ENCODE measurements around the gene PCDH9. TPM values are rescaled to one million over a fixed set of nuclear protein-coding genes. Genes with fewer than 3 reads are reported as not detected.

Gene PCDH9
- total and polyA plus RNA-seq, 2 of the 4 experiments (the other 2 are of a cell fraction) = 2.2 to 10.2 TPM

DNA sequence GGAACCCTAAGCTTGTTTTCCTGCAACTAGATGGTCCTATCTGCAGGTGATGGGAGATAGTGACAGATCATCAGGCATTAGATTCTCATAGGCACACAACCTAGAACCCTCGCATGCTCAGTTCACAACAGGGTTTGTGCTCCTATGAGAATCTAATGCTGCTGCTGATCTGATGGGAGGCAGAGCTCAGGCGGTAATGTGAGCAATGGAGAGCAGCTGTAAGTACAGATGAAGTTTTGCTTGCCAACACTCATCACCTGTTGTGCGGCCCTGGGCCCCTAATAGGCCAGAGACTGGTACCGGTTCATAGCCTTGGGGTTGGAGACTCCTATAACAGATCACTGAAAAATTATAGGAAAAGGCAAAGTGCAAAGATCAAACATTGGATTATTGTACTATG, 267.2 kb downstream of the PCDH9 start:
- POLR2A ChIA-PET (ENCODE audit: unreplicated experiment) = no interaction called here
- Histone ChIP-seq H4K5ac (ENCODE audit: low read depth, low read length) (no peak overlapping the region), H3K9me3 (ENCODE audit: control insufficient read depth, insufficient read depth, low read length) (no peaks in the 10 kb centered on the region), H4K20me1 (ENCODE audit: insufficient read depth, low read length) (no peaks in the 10 kb centered on the region), H2AK9ac (replicated peaks; ENCODE audit: low read depth, low read length, poor library complexity) (no peak overlapping the region), H3K18ac (ENCODE audit: low read depth, low read length) (no peak overlapping the region), H3K9ac (ENCODE audit: low read depth, low read length) (no peak overlapping the region), H3K4me3 (ENCODE audit: insufficient read depth, low read depth, low read length) (no peak overlapping the region), H2BK5ac (ENCODE audit: low read depth, low read length, poor library complexity, severe bottlenecking) (no peak overlapping the region), H3K4ac (ENCODE audit: low read depth, low read length) (no peak overlapping the region), H2AK5ac (ENCODE audit: low read depth, low read length) (no peak overlapping the region), H3K27ac (ENCODE audit: insufficient read depth, low read length) (no peak overlapping the region), H2AFZ (replicated peaks; ENCODE audit: low read length, poor library complexity) (no peak overlapping the region), H3K56ac (ENCODE audit: extremely low read depth, insufficient read depth, low read length) (no peak overlapping the region), H3K4me2 (ENCODE audit: low read depth, low read length) (no peak overlapping the region), H3K79me1 (ENCODE audit: low read depth in 1 of 2, low read length in 2 of 2) (no peaks in the 10 kb centered on the region), H3K23ac (ENCODE audit: low read depth, low read length) (no peak overlapping the region), H3K4me1 (ENCODE audit: control insufficient read depth, insufficient read depth, low read length) (no peaks in the 10 kb centered on the region), H3K36me3 (ENCODE audit: control insufficient read depth, insufficient read depth, low read length) (no peaks in the 10 kb centered on the region), H2BK20ac (ENCODE audit: low read depth, low read length) (no peak overlapping the region), H2BK15ac (ENCODE audit: low read depth, low read length) (no peak overlapping the region), H3K27me3 (ENCODE audit: control insufficient read depth, insufficient read depth, low read length) (no peaks in the 10 kb centered on the region), H3K14ac (replicated peaks; ENCODE audit: low read depth, low read length) (no peak overlapping the region), H2BK120ac (ENCODE audit: low read depth, low read length) (no peak overlapping the region), H4K91ac (ENCODE audit: insufficient read depth, low read depth, low read length) (no peak overlapping the region), H4K8ac (ENCODE audit: low read depth in 2 of 2, low read length in 2 of 2) (no peak overlapping the region), H3K9me1 (ENCODE audit: insufficient read depth, low read length) (no peaks in the 10 kb centered on the region)
- no peak for DNase-seq
- no CpG with 5 or more reads among the region's 4 CpGs for WGBS, 2 experiments (ENCODE audit: extremely low coverage in 2 of 2, insufficient read length in 1 of 2)
- in situ Hi-C loops (cut with MboI; ENCODE audit: low sequenced_read_pairs) (no loop called here), dilution Hi-C loops (cut with HindIII; ENCODE audit: low sequenced_read_pairs, unreplicated experiment) (no loop called here), intact Hi-C loops (cut with micrococcal nuclease) (no loop called here)
- BruUV-seq (replicated peaks) = no TSS peak
- TF ChIP-seq RFX5 (IDR thresholded peaks at IDR 0.05; ENCODE audit: low read depth, low read length) (no peak), MXI1 (IDR thresholded peaks at IDR 0.05; ENCODE audit: borderline replicate concordance, low read depth, low read length) (no peak)
- ATAC-seq (ENCODE audit: low read depth) = no peak
- CTCF ChIA-PET = no interaction called here

Measured in IMR-90 (cell line).